ENCODE results near the gene SLC4A7.

- no peak for TF ChIP-seq POLR2A (IDR thresholded peaks at IDR 0.05; ENCODE audit: low read depth, low read length)
- TF ChIP-seq EZH2 (IDR thresholded peaks at IDR 0.05; ENCODE audit: borderline replicate concordance, low read depth, low read length, severe bottlenecking) = no peak
- TF ChIP-seq, protein P1, sequence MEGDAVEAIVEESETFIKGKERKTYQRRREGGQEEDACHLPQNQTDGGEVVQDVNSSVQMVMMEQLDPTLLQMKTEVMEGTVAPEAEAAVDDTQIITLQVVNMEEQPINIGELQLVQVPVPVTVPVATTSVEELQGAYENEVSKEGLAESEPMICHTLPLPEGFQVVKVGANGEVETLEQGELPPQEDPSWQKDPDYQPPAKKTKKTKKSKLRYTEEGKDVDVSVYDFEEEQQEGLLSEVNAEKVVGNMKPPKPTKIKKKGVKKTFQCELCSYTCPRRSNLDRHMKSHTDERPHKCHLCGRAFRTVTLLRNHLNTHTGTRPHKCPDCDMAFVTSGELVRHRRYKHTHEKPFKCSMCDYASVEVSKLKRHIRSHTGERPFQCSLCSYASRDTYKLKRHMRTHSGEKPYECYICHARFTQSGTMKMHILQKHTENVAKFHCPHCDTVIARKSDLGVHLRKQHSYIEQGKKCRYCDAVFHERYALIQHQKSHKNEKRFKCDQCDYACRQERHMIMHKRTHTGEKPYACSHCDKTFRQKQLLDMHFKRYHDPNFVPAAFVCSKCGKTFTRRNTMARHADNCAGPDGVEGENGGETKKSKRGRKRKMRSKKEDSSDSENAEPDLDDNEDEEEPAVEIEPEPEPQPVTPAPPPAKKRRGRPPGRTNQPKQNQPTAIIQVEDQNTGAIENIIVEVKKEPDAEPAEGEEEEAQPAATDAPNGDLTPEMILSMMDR (IDR thresholded peaks at IDR 0.05; ENCODE audit: extremely low read depth in 1 of 2, insufficient read depth in 1 of 2, low read depth in 1 of 2, low read length in 2 of 2) = no peak
- TF ChIP-seq POLR2AphosphoS5 (IDR thresholded peaks at IDR 0.05; ENCODE audit: insufficient read depth, low read depth, low read length) = no peak
- TF ChIP-seq MAX (IDR thresholded peaks at IDR 0.05; ENCODE audit: insufficient read depth, insufficient read length) = no peak
Measured at GRCh38 chr3:27333843-27334242, 150.3 kb downstream of the SLC4A7 start.

All from endothelial cell of umbilical vein (primary cell).